Measurements from ENCODE around the gene FCGBP.
"Not testable (repeated sequence)": the region's sequence is repeated elsewhere in the genome, so short reads cannot be mapped to it uniquely, and the experiment has no call there.

GRCh38 chr19:39889872-39890754, 44.3 kb downstream of the FCGBP start:
- not testable (repeated sequence) for TF ChIP-seq RAD21 (IDR thresholded peaks at IDR 0.05; ENCODE audit: low read length); CTCF (conservative IDR thresholded peaks at IDR 0.05; ENCODE audit: low read depth, low read length); SMC3 (IDR thresholded peaks at IDR 0.05; ENCODE audit: low read depth, low read length); BHLHE40 (IDR thresholded peaks at IDR 0.05; ENCODE audit: low read depth, low read length)
- TF ChIP-seq, protein P1, sequence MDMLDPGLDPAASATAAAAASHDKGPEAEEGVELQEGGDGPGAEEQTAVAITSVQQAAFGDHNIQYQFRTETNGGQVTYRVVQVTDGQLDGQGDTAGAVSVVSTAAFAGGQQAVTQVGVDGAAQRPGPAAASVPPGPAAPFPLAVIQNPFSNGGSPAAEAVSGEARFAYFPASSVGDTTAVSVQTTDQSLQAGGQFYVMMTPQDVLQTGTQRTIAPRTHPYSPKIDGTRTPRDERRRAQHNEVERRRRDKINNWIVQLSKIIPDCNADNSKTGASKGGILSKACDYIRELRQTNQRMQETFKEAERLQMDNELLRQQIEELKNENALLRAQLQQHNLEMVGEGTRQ (IDR thresholded peaks at IDR 0.05; ENCODE audit: low read depth, low read length) = not testable (repeated sequence)

All from IMR-90 (cell line).